ENCODE measurements around the gene DHX36. TPM values are rescaled to one million over a fixed set of nuclear protein-coding genes. Genes with fewer than 3 reads are reported as not detected.

Gene DHX36
- total and polyA plus RNA-seq, 2 of the 4 experiments (the other 2 are of a cell fraction), result 27.1 to 30.2 TPM

- H3K4ac ChIP-seq (ENCODE audit: low read depth, low read length), result no peak overlapping the region
- H3K14ac ChIP-seq (replicated peaks; ENCODE audit: low read depth, low read length), result no peak overlapping the region
- ChIA-PET POLR2A (ENCODE audit: unreplicated experiment) (no interaction called here), CTCF (no interaction called here)
- no peak overlapping the region for H2BK20ac ChIP-seq (ENCODE audit: low read depth, low read length)
- no peak overlapping the region for H2AFZ ChIP-seq (replicated peaks; ENCODE audit: low read length, poor library complexity)
- H3K79me1 ChIP-seq (ENCODE audit: low read depth in 1 of 2, low read length in 2 of 2), result peaks cover 0 to 2% of the 10 kb centered on the region in 2 experiments; a peak in 2 of 4 replicates
- no peak overlapping the region for H3K56ac ChIP-seq (ENCODE audit: extremely low read depth, insufficient read depth, low read length)
- H3K9ac ChIP-seq (ENCODE audit: low read depth, low read length), result no peak overlapping the region
- no CpG with 5 or more reads among the region's 2 CpGs for WGBS, 2 experiments (ENCODE audit: extremely low coverage in 2 of 2, insufficient read length in 1 of 2)
- H3K18ac ChIP-seq (ENCODE audit: low read depth, low read length), result no peak overlapping the region
- no peaks in the 10 kb centered on the region for H3K4me1 ChIP-seq (ENCODE audit: control insufficient read depth, insufficient read depth, low read length)
- H3K4me2 ChIP-seq (ENCODE audit: low read depth, low read length), result no peak overlapping the region
- intact Hi-C loops (cut with micrococcal nuclease) (loop anchor here (5.0 kb wide), 1 partner anchor 37 kb away; no protein-coding TSS in a partner anchor), dilution Hi-C loops (cut with HindIII; ENCODE audit: low sequenced_read_pairs, unreplicated experiment) (no loop called here), in situ Hi-C loops (cut with MboI; ENCODE audit: low sequenced_read_pairs) (no loop called here)
- H4K91ac ChIP-seq (ENCODE audit: insufficient read depth, low read depth, low read length), result no peak overlapping the region
- no peaks in the 10 kb centered on the region for H3K9me3 ChIP-seq (ENCODE audit: control insufficient read depth, insufficient read depth, low read length)
- no peaks in the 10 kb centered on the region for H3K9me1 ChIP-seq (ENCODE audit: insufficient read depth, low read length)
- no peak overlapping the region for H4K8ac ChIP-seq (ENCODE audit: low read depth in 2 of 2, low read length in 2 of 2)
- H2AK9ac ChIP-seq (replicated peaks; ENCODE audit: low read depth, low read length, poor library complexity), result no peak overlapping the region
- no peak for ATAC-seq (ENCODE audit: low read depth)
- no peak overlapping the region for H2BK5ac ChIP-seq (ENCODE audit: low read depth, low read length, poor library complexity, severe bottlenecking)
- H3K27me3 ChIP-seq (ENCODE audit: control insufficient read depth, insufficient read depth, low read length), result no peaks in the 10 kb centered on the region
- H4K5ac ChIP-seq (ENCODE audit: low read depth, low read length), result no peak overlapping the region
- H3K4me3 ChIP-seq (ENCODE audit: insufficient read depth, low read depth, low read length), result no peak overlapping the region
- no peaks in the 10 kb centered on the region for H4K20me1 ChIP-seq (ENCODE audit: insufficient read depth, low read length)
- H3K36me3 ChIP-seq (ENCODE audit: control insufficient read depth, insufficient read depth, low read length), result peaks cover 23% of the 10 kb centered on the region
- TF ChIP-seq MXI1 (IDR thresholded peaks at IDR 0.05; ENCODE audit: borderline replicate concordance, low read depth, low read length), result no peak
- no peak for TF ChIP-seq RFX5 (IDR thresholded peaks at IDR 0.05; ENCODE audit: low read depth, low read length)
- no peak for DNase-seq
- H2BK120ac ChIP-seq (ENCODE audit: low read depth, low read length), result no peak overlapping the region
- H3K27ac ChIP-seq (ENCODE audit: insufficient read depth, low read length), result no peak overlapping the region
- no peak overlapping the region for H2AK5ac ChIP-seq (ENCODE audit: low read depth, low read length)
- BruUV-seq (replicated peaks), result no TSS peak
- no peak overlapping the region for H3K23ac ChIP-seq (ENCODE audit: low read depth, low read length)
- H2BK15ac ChIP-seq (ENCODE audit: low read depth, low read length), result no peak overlapping the region
Observed at GRCh38 chr3:154275292-154275691, 49.0 kb downstream of the DHX36 start.

All from IMR-90 (cell line).